DND-41 (cell line): ENCODE data around the gene PHLDA1.

Source experiments
- ATAC-seq: fragments of 200-7000 bp; cut with Tn5 transposase; 3 replicates; pipeline ENCODE4 v1.9.1; 2021; ENCODE audit warnings: low read depth; ENCODE audit not compliant: insufficient read depth
- DNase-seq: peaks from one replicate; pipeline ENCODE4 v3.0.0-alpha.2; 2020
- H2AFZ ChIP-seq: 2 replicates; pipeline ENCODE4 v1.6.0; 2012; ENCODE audit warnings: low read depth, low read length
- H3K27ac ChIP-seq: 2 replicates; pipeline ENCODE4 v1.5.1; 2012; ENCODE audit warnings: low read length, inconsistent platforms
- H3K27me3 ChIP-seq: fragments of 200-600 bp; sonication (generic); 2 replicates; pipeline ENCODE4 v1.6.0; 2012; ENCODE audit warnings: low read length, mild to moderate bottlenecking, inconsistent platforms; ENCODE audit not compliant: insufficient read depth, poor library complexity
- H3K36me3 ChIP-seq: 2 replicates; pipeline ENCODE4 v1.5.1; 2012; ENCODE audit warnings: low read length, inconsistent platforms; ENCODE audit not compliant: insufficient read depth
- H3K4me1 ChIP-seq: 2 replicates; pipeline ENCODE4 v1.5.1; 2012; ENCODE audit warnings: mild to moderate bottlenecking, low read length; ENCODE audit not compliant: insufficient read depth
- H3K4me2 ChIP-seq: 2 replicates; pipeline ENCODE4 v1.6.0; 2012; ENCODE audit warnings: mild to moderate bottlenecking, moderate library complexity, low read length, inconsistent platforms; ENCODE audit not compliant: insufficient read depth
- H3K4me3 ChIP-seq, 2 experiments: fragments of 200-600 bp in 1 of 2; shearing (Covaris generic) in 1 of 2; 2 replicates each; pipeline ENCODE4 v1.5.1; 2012 to 2016; ENCODE audit warnings: inconsistent platforms in 2 of 2, low read length in 2 of 2, mild to moderate bottlenecking in 2 of 2, low read depth in 1 of 2, moderate library complexity in 1 of 2
- H3K79me2 ChIP-seq: 2 replicates; pipeline ENCODE4 v1.6.0; 2012; ENCODE audit warnings: low read length, inconsistent platforms; ENCODE audit not compliant: insufficient read depth
- H3K9ac ChIP-seq: 2 replicates; pipeline ENCODE4 v1.6.0; 2012; ENCODE audit warnings: low read depth, mild to moderate bottlenecking, inconsistent platforms, low read length, moderate library complexity
- H3K9me3 ChIP-seq: 2 replicates; pipeline ENCODE4 v1.5.1; 2012; ENCODE audit warnings: low read length, moderate library complexity, mild to moderate bottlenecking, inconsistent platforms; ENCODE audit not compliant: insufficient read depth, severe bottlenecking
- H4K20me1 ChIP-seq: 2 replicates; pipeline ENCODE4 v1.6.0; 2012; ENCODE audit warnings: low read length; ENCODE audit not compliant: insufficient read depth
- EZH2 ChIP-seq: IDR thresholded peaks from 3 replicates; pipeline ENCODE4 v1.6.1; 2012; ENCODE audit warnings: borderline replicate concordance, low read depth, mild to moderate bottlenecking, moderate library complexity, low read length, inconsistent platforms; ENCODE audit not compliant: severe bottlenecking
- TF ChIP-seq, protein P1 (sequence below): IDR thresholded peaks from 2 replicates; pipeline ENCODE4 v1.5.1; 2012; ENCODE audit warnings: borderline replicate concordance, low read length, moderate library complexity, mild to moderate bottlenecking; ENCODE audit not compliant: poor library complexity, severe bottlenecking; ENCODE audit errors: extremely low read depth

Gene PHLDA1

GRCh38 chr12:75979181-75979580 lies 52.4 kb downstream of the PHLDA1 start:
- ATAC-seq (no peak), DNase-seq (no peak)
- no peak overlapping the region for H3K4me3 ChIP-seq

GRCh38 chr12:75978677-75979076 lies 52.9 kb downstream of the PHLDA1 start:
- H3K4me2 ChIP-seq = no peak overlapping the region
- H3K4me3 ChIP-seq = no peak overlapping the region
- H3K4me1 ChIP-seq = peaks cover 15% of the 10 kb centered on the region
- H3K9me3 ChIP-seq = no peaks in the 10 kb centered on the region
- no peak overlapping the region for H3K9ac ChIP-seq
- H3K79me2 ChIP-seq = no peaks in the 10 kb centered on the region
- no peak for TF ChIP-seq EZH2
- TF ChIP-seq, protein P1, sequence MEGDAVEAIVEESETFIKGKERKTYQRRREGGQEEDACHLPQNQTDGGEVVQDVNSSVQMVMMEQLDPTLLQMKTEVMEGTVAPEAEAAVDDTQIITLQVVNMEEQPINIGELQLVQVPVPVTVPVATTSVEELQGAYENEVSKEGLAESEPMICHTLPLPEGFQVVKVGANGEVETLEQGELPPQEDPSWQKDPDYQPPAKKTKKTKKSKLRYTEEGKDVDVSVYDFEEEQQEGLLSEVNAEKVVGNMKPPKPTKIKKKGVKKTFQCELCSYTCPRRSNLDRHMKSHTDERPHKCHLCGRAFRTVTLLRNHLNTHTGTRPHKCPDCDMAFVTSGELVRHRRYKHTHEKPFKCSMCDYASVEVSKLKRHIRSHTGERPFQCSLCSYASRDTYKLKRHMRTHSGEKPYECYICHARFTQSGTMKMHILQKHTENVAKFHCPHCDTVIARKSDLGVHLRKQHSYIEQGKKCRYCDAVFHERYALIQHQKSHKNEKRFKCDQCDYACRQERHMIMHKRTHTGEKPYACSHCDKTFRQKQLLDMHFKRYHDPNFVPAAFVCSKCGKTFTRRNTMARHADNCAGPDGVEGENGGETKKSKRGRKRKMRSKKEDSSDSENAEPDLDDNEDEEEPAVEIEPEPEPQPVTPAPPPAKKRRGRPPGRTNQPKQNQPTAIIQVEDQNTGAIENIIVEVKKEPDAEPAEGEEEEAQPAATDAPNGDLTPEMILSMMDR = no peak
- H3K36me3 ChIP-seq = no peaks in the 10 kb centered on the region
- DNase-seq (no peak), ATAC-seq (no peak)
- H3K27me3 ChIP-seq = no peaks in the 10 kb centered on the region
- no peaks in the 10 kb centered on the region for H4K20me1 ChIP-seq
- H2AFZ ChIP-seq = peak overlapping the region; percentile 22; the same call in 1 of the 2 replicates
- no peak overlapping the region for H3K27ac ChIP-seq

More at GRCh38 chr12:75979181-75979580, 52.4 kb downstream of the PHLDA1 start:
- H3K27me3 ChIP-seq = no peaks in the 10 kb centered on the region
- no peak overlapping the region for H3K27ac ChIP-seq
- H4K20me1 ChIP-seq = no peaks in the 10 kb centered on the region
- H3K9me3 ChIP-seq = no peaks in the 10 kb centered on the region
- TF ChIP-seq, protein P1 = no peak
- TF ChIP-seq EZH2 = no peak
- no peak overlapping the region for H2AFZ ChIP-seq
- no peaks in the 10 kb centered on the region for H3K36me3 ChIP-seq
- H3K9ac ChIP-seq = no peak overlapping the region
- peaks cover 15% of the 10 kb centered on the region for H3K4me1 ChIP-seq
- no peak overlapping the region for H3K4me2 ChIP-seq
- H3K79me2 ChIP-seq = no peaks in the 10 kb centered on the region

- no peak overlapping the region for H3K9ac ChIP-seq
- H4K20me1 ChIP-seq = no peaks in the 10 kb centered on the region
- H3K36me3 ChIP-seq = no peaks in the 10 kb centered on the region
- no peaks in the 10 kb centered on the region for H3K27me3 ChIP-seq
- DNase-seq (peak; percentile 66), ATAC-seq (peak; percentile 98)
- peaks cover 15% of the 10 kb centered on the region for H3K4me1 ChIP-seq
- peak overlapping the region; percentile 24; the same call in 1 of the 2 replicates for H3K27ac ChIP-seq
- H2AFZ ChIP-seq = peak overlapping the region; percentile 51
- H3K9me3 ChIP-seq = no peaks in the 10 kb centered on the region
- no peak overlapping the region for H3K4me2 ChIP-seq
- TF ChIP-seq, protein P1 = no peak
- no peak for TF ChIP-seq EZH2
- no peak overlapping the region for H3K4me3 ChIP-seq
- H3K79me2 ChIP-seq = no peaks in the 10 kb centered on the region
These were observed 53.5 kb downstream of the PHLDA1 start for GRCh38 chr12:75977952-75978671.

GRCh38 chr12:75977590-75977951 lies 54.0 kb downstream of the PHLDA1 start:
- no peak overlapping the region; the same call in 1 of the 2 replicates for H2AFZ ChIP-seq
- H3K4me3 ChIP-seq = no peak overlapping the region
- DNase-seq = no peak
- H3K27ac ChIP-seq = 0 out of 2 replicates have a peak overlapping the region, but pooled peaks have one; percentile 24
- H3K4me1 ChIP-seq = peaks cover 15% of the 10 kb centered on the region
- no peaks in the 10 kb centered on the region for H3K9me3 ChIP-seq
- no peaks in the 10 kb centered on the region for H3K36me3 ChIP-seq
- no peak overlapping the region for H3K4me2 ChIP-seq
- H3K79me2 ChIP-seq = no peaks in the 10 kb centered on the region
- H3K27me3 ChIP-seq = no peaks in the 10 kb centered on the region
- H3K9ac ChIP-seq = no peak overlapping the region
- TF ChIP-seq, protein P1 = no peak
- TF ChIP-seq EZH2 = no peak
- no peaks in the 10 kb centered on the region for H4K20me1 ChIP-seq
- ATAC-seq = peak; percentile 12; the same call in 1 of the 3 replicates
